ENCODE data around the gene MIGA2. TPM values are rescaled to one million over a fixed set of nuclear protein-coding genes. Genes with fewer than 3 reads are reported as not detected.

MIGA2 gene, protein sequence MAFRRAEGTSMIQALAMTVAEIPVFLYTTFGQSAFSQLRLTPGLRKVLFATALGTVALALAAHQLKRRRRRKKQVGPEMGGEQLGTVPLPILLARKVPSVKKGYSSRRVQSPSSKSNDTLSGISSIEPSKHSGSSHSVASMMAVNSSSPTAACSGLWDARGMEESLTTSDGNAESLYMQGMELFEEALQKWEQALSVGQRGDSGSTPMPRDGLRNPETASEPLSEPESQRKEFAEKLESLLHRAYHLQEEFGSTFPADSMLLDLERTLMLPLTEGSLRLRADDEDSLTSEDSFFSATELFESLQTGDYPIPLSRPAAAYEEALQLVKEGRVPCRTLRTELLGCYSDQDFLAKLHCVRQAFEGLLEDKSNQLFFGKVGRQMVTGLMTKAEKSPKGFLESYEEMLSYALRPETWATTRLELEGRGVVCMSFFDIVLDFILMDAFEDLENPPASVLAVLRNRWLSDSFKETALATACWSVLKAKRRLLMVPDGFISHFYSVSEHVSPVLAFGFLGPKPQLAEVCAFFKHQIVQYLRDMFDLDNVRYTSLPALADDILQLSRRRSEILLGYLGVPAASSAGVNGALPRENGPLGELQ
- 18.7 and 21.5 TPM in 2 replicates for total RNA-seq

DNA sequence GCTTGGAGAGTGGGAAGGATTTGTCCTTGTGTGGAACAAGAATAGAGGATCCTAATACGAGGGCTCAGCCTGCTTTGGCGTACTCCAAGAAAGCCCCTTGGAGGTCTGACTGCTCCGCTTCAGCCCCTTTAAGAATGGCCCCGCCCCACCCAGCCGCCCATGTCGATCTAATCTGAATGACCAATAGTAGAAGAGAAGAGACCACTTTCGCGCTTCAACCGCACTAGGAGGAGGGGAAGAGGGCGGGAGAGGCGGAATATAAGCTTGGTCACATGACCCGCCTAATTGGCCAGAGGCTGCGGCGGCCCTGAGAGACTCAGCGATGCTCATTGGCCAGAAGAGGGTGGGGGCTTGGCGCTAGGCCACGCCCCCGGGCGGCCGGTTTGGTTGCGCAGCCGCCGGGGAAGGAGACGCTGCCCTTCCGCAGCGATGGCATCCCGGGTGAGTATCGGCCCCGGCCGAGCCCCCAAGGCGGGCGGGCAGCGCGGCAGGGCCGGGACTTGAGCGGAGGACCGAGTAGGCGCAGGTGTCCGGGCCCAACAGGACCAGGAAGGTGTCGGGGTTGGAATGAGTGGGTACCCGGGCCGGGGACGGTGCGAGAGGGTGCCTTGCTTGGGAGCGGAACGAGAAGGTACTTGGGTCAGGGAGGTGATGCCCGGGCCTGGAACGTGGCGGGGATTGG, at the start of gene MIGA2:
Gene MIGA2 (plus strand): TSS at position 386 of the 682 bp plus-strand sequence. CDS start 3,969 bp downstream, outside the sequence.

DNA sequence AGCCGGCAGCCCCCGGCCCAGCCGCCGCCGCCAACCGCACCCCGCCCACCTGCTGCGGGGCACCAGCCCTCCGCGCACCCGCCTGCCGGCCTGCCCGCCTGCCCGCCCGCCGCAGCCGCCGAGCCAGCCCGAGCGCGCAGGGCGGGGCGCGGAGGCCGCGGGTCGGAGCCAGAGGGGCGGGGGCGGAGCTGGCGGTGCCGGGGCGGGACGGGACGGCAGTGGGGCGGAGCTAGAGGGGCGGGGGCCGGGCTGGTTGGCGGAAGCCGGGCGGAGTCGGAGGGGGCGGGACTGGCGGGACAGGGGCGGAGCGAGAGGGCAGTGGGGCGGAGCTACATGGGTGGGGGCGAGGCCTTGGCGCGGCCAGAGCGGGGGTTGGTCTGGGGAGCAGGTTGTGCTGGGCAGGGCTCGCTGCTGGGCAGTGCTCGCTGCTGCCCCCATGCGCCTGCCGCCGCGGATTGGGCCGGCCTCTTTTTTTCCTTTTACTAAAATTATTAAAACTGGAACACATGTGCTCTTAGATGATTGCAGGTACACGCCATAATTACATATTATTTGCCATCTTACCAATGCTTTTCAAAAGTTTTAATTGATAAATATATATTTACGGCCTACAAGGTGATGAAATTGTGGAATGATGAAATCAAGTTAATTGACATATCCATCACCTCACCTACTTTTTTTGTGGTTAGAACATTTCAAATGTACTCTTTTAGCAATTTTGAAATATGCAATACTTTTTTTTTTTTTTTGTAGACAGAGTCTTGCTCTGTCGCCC, 8.0 kb upstream of the MIGA2 start, which contains the start of gene SH3GLB2:
Gene SH3GLB2 (minus strand): TSS at position 140 of the 775 bp plus-strand sequence. CDS start 177 bp downstream, outside the sequence.

DNA sequence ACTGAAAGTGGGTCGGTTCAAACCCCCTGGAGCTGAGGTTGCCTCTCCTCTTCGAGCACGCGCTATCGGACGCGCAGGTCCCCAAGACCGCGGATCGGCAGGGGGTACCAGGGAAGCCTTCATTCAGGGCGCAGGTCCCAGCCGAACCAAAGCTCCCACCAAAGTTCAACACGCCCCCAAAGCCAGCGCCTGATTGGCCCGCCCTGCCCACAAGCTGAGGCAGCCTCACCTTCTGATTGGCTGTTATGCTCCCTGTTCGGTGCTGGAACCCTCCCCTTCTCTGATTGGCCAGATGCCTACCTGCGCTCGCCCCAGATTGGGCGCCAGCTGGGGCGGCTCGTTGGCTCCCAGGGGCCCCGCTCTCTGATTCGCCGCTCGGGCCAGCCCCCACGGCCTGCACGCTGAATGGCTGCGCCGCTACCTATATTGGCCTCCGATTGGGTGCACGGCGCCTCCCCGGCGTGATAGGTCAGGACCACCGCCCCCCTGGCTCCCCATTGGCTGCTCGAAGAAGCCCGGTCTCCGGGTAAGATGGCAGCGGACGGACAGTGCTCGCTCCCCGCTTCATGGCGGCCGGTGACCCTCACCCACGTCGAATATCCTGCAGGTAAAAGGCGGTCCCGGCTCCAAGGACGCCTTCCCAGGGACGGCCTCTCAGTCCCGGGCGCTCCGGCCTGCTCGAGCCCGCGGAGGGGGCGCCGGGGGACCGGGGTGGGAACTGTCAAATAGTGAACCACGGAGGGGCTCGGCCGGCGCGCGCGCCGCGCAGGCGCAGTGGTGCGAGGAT, 44.4 kb downstream of the MIGA2 start, which contains the start of gene DOLPP1:
Gene DOLPP1 (plus strand): TSS at position 511 of the 787 bp plus-strand sequence. CDS start 21 bp downstream, at position 532.

DNA sequence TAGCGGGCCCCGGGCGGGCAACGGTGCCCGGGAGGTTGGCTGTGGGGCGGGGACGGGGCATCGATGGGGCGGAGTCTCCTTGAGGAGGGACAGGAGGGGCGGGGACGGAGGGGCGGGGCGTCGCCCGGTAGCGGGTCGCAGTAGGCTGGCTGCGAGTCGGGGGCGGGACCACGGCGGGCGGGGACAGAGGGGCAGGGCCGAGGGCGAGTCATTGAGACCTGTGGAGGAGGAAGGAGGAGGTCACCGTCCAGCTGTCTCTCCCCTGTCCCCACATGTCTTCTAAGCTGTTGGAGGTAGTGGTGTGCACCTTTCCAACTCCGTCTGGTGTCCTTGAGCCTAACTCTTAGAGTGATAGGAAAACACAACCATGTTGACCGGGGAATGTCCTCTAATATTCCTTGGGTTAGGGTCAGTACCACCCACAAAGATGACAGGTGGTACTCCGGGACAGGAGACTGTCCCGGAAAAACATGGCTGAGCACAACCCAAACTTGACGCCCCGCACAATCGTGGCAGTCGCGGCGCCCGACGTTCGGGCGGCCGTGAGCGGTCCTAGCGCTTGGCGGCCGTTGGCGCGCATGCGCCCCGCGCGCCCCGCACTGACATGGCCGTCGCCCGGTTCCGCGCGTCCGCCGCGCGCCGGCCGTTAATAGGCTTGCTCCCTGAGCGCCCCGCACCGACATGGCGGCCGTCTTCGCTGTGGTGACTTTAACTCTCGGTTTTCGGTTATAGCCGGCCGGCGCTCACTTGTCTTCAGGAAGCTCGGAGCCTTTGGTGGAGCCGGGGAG, 74.5 kb downstream of the MIGA2 start, which contains the start of the genes CRAT and PTPA:
Gene CRAT (minus strand): TSS at position 54 of the 788 bp plus-strand sequence. CDS start 284 bp downstream, outside the sequence.
Gene PTPA (plus strand): TSS at position 676 of the 788 bp plus-strand sequence. CDS start 186 bp downstream, outside the sequence.

Other genes with a start within 250 kb of the MIGA2 start
- gene TBC1D13, start 249.4 kb upstream of the MIGA2 start, total RNA-seq: 11.7 and 14.0 TPM in 2 replicates
- 28.3 and 32.8 TPM in 2 replicates for gene ENDOG, start 218.1 kb upstream of the MIGA2 start, total RNA-seq
- 13.0 and 14.8 TPM in 2 replicates for gene SPOUT1, start 206.8 kb upstream of the MIGA2 start, total RNA-seq
- gene KYAT1, start 154.7 kb upstream of the MIGA2 start, total RNA-seq: 7.6 and 10.8 TPM in 2 replicates
- 110 and 120 TPM in 2 replicates for gene LRRC8A, start 154.5 kb upstream of the MIGA2 start, total RNA-seq
- gene PHYHD1, start 115.6 kb upstream of the MIGA2 start, total RNA-seq: 0.27 and 0.75 TPM in 2 replicates
- gene DOLK, start 89.0 kb upstream of the MIGA2 start, total RNA-seq: 23.4 and 30.9 TPM in 2 replicates
- 44.7 and 55.3 TPM in 2 replicates for gene NUP188, start 88.9 kb upstream of the MIGA2 start, total RNA-seq
- gene SH3GLB2, start 8.3 kb upstream of the MIGA2 start, total RNA-seq: 23.4 and 40.7 TPM in 2 replicates
- gene DOLPP1, start 44.5 kb downstream of the MIGA2 start, total RNA-seq: 9.4 and 10.2 TPM in 2 replicates
- gene CRAT, start 74.2 kb downstream of the MIGA2 start, total RNA-seq: 22.2 and 29.1 TPM in 2 replicates
- gene PTPA, start 74.8 kb downstream of the MIGA2 start, total RNA-seq: 80.2 and 101 TPM in 2 replicates
- 10.5 and 19.6 TPM in 2 replicates for gene IER5L, start 141.6 kb downstream of the MIGA2 start, total RNA-seq